GM19193 (cell line): Measurements from ENCODE around the gene IER2.

Source experiments
- POLR2A ChIP-seq: IDR thresholded peaks from 4 replicates; pipeline ENCODE4 v1.6.1; 2011; ENCODE audit not compliant: insufficient read depth, insufficient read length; ENCODE audit errors: extremely low read depth

IER2 gene

DNA sequence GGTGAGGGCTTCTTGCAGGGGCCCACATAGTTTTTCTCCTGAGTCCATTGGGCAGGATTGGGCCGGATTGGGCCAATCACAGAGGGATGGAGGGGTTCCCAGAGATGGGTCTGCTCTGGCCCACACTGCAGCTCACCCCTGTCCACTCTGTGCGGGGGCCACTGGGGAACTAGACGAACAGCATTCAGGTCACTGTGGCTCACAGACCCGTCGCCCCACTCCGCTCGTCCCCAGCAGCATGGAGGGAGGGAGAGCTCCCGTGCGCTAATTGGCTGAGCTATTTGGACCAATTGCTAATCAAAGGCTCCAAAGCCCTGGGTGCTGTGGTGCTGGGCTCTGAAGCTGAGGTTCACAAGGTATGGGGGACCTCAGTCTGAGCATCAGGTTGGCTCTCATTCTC, 20.8 kb upstream of the IER2 start:
- no peak for TF ChIP-seq POLR2A

DNA sequence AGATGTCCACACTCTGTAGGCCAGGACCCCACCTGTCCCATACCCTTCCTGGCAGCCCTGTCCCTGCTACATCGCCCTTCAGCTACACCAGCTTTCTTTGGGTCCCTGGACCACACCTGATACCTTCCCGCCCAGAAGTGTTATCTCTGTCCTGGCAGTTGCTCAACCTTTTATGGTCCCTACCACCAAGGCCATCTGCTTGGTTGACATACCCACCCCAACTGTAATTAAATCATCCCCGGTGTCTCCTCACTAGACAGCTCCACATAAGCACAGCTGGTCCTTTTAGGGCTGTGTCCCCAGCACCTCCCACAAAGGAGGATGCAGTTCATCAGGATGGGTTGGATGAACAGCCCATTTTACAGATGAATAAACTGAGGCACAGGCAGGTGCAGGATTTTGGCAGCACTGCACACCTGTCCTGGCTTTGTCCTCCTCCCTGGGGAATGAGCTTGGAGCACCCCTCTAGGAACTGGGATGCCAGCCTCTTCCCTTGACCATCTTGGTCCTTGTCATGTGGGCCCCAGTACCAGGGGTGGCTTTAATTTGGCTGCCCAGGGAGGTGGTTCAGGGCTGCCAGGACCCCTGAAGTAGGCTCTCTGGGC, 19.2 kb upstream of the IER2 start:
- TF ChIP-seq POLR2A = no peak

DNA sequence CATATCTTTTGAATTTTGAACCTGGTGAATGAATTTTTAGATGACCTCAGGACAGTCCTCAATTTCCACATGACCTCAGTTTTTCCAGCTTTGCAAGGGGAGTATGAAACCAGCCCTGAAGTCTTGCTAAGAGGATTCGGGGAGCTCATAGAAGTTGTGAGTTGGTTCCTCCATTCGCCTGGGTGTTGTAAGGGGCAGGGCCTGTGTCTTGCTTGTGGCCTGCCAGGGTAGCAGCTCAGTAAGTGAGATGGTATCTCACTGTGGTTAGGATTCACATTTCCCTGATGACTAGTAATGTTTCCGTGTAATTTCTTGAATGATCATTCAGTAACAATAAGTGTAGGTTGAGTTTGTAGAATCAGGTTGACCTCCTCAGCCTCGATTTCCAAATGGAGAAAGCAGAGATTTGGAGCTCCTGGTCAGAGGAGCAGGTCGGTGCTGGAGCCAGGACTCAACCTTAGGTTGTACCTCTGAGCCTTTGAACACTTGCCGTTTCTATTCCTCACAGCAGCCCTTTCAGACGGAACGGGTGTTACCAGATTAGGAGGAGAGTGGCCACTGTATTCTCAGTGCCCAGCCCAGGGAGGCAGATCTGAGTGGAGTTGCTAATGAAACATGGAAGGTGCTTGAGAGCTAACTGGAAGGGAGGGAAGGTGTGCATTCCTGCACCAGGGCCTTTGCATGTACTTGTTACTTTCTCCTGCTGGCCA, 17.6 kb upstream of the IER2 start:
- no peak for TF ChIP-seq POLR2A

DNA sequence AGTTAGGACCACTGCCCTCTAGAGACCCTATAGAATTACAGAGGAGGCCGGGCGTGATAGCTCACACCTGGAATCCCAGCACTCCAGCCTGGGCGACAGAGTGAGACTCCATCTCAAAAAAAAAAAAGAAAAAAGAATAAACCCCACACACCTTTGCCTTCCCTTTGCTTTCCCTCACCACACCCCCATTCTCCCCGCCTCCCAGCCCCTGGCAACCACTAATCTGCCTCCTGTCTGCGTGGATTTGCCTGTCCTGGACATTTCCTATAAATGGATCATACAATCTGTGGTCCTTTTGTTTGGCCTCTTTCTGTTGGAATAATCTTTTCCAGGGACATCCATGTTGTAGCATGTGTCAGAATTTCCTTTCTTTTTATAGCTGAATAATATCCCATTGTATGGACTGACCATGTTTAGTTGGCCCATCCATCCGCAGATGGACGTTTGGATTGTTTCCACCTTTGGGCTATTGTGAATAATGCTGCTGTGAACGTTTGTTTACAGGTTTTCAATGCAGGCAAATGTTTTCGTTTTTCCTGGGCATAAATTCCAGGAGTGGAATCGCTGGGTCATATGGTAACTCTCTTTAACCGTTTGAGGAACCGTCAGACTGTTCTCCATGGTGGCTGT, 16.9 kb upstream of the IER2 start:
- no peak for TF ChIP-seq POLR2A

DNA sequence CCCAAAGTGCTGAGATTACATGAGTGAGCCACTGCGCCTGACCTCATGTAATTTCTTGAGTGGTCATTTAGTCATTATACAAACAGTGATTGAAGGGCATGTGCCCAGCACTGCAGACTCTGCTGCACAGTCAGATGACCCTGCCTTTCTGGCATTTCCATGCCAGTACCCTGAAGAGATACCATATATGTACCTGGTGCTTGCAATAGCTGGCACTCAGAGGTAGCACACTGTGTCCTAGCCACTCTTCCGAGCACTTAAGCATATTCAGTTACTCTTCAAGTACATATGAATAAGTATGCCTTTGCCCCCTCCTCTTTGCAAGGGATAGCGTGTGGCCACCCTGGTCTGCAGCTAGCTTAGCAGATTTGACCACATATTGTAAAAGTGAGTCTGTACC, 15.6 kb upstream of the IER2 start:
- no peak for TF ChIP-seq POLR2A

- TF ChIP-seq POLR2A = no peak
Observed at GRCh38 chr19:13135068-13136062, 14.8 kb upstream of the IER2 start.

GRCh38 chr19:13137290-13137794, 12.9 kb upstream of the IER2 start:
- no peak for TF ChIP-seq POLR2A

DNA sequence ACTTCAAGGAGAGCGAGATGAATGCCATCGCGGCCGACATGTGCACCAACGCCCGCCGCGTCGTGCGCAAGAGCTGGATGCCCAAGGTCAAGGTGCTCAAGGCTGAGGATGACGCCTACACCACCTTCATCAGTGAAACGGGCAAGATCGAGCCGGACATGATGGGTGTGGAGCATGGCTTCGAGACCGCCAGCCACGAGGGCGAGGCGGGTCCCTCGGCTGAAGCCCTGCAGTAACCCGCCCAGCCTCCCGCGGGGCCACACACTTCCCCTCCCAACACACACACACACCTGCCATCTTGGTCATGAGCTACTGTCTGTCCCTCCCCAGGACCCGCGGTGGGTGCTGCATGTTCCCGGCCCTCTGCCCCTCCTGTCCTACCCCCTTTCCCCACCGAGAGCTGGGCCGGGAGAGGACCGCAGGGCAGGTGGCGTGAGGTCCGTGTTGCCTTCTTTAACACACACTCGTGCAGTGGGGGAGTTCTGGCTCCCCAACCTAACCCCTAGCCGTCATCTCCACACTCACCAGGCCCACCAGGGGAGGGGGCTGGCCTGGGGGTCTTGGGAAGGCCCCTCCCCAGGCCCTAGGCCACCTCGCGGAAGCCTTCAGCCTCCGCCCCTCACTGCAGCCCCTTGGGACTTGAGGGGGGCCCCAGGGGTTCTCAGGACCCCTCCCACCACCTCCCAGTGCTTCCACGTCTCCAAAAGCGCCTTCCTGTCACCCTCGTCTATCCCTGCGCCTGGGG, 11.9 kb upstream of the IER2 start:
- no peak for TF ChIP-seq POLR2A

- no peak for TF ChIP-seq POLR2A
Observed at GRCh38 chr19:13138916-13139198, 11.4 kb upstream of the IER2 start.

- TF ChIP-seq POLR2A = no peak
Observed at GRCh38 chr19:13139633-13140311, 10.4 kb upstream of the IER2 start.

DNA sequence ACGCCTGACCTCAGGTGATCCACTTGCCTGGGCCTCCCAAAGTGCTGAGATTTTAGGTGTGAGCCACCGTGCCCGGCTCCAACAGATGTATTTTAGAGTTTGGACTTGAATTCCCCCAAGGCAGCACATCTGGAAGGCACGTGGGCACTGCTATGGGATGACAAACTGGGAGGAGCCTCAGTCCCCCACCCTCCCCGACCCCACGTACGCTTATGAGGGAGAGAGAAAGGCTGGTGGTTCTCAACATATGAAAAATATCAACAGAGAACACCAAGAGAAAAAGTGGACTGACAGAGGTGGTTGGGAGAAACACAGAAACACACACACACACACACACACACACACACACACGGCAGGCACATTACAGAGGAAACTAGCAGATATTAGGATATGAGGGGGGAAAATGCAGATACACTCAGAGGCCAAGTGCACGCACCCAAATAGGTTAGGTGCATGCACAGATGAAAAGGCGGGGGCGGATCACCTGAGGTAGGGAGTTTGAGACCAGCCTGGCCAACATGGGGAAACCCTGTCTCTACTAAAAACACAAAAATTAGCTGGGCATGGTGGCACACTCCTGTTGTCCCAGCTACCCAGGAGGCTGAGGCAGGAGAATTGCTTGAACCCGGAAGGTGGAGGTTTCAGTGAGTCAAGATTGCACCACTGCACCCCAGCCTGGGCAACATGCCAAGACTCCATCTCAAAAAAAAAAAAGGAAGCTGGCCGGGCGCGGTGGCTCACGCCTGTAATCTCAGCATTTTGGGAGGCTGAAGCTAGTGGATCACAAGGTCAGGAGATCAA, 3.2 kb upstream of the IER2 start:
- TF ChIP-seq POLR2A = no peak

DNA sequence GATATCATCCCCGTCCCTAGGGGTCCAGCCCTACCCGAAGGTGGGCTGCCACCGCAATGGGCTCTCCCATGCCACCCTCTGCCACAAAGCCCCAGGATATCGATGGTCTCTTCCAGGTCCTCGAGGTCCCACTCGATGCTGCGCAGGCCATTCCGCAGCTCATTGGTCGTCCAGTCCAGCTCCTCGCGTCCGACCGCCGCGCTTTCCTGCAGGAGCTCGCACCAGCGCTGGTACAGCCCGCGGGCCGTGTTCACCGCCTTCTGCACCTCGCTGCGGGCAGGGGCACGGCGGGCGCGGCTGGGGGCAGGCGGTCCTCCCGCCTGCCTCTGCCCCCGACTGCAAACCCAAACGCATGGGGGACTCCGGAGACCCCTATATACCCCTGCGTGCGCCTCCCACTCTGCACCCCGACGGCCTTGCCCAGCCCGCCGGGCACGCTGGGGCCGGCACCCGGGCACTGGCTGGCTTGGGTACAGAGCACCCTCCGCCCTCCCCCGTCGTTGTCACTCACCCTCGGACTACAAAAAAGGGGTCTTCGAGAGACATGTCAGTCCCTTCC, 504 bp upstream of the IER2 start:
- no peak for TF ChIP-seq POLR2A

- TF ChIP-seq POLR2A = peak; percentile 11
Observed at GRCh38 chr19:13150931-13151604, 857 bp downstream of the IER2 start.
